SH-SY5Y (cell line): Measurements from ENCODE around the gene MVK.
A peak's percentile ranks its signal among the peaks of the same experiment; 100 is the strongest.

ENCODE experiments used
- GATA2 ChIP-seq: IDR thresholded peaks from 2 replicates; pipeline ENCODE4 v1.6.1; 2011; ENCODE audit warnings: mild to moderate bottlenecking, low read depth, low read length
- GATA3 ChIP-seq: IDR thresholded peaks from 2 replicates; pipeline ENCODE4 v1.6.1; 2011; ENCODE audit warnings: low read depth, mild to moderate bottlenecking, low read length, moderate library complexity

DNA sequence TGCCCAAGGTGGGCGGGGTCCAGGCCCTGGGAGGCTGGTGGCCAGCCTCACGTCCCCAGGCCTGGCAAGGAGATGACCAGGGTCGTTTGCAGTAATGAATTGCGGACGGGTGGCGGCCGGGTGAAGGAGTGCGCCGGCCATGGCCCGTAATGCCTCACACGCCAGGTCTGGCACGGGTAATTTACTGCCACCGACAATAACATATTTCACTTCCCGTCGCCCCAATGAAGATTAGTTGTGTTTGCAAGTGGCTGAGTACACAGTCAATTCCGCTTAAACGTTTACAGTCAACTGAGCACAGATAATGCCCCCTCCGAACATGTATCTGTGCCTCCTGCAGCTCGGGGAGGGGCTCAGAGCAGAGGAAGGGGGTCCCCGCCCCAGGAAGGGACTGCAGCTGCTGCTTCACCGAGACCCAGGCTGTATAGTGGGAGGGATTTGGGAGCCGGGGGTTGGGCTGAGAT, 48.3 kb downstream of the MVK start:
- TF ChIP-seq GATA2 (peak; percentile 16; the same call in 1 of the 2 replicates), GATA3 (no peak)
